ENCODE measurements around the gene AP1S3. TPM values are rescaled to one million over a fixed set of nuclear protein-coding genes. Genes with fewer than 3 reads are reported as not detected.

AP1S3 gene
- polyA plus RNA-seq, 2 of the 4 experiments (the other 2 are of a cell fraction): 42.9 to 57.0 TPM

- Histone ChIP-seq H3K4me2 (peak overlapping the region; percentile 53), H3K4me1 (peaks cover 60% of the 10 kb centered on the region), H3K4me3 (no peak overlapping the region), H3K27ac (peak overlapping the region; percentile 71 to 91), H3K9me3 (no peaks in the 10 kb centered on the region)
- ATAC-seq: peak; percentile 54 to 58; a peak in 4 of 6 replicates
- TF ChIP-seq POLR2A (IDR thresholded peaks at IDR 0.05; ENCODE audit: low read length) (no peak), NPAS2 (CRISPR knock-in tag; IDR thresholded peaks at IDR 0.05; ENCODE audit: borderline replicate concordance) (no peak), EHMT2 (IDR thresholded peaks at IDR 0.05; ENCODE audit: low read depth) (no peak), MAZ (IDR thresholded peaks at IDR 0.05; ENCODE audit: borderline replicate concordance, low read depth, low read length) (no peak), TP53 (CRISPR knock-in tag; IDR thresholded peaks at IDR 0.05) (no peak), RAD21 (conservative IDR thresholded peaks at IDR 0.05 in 1 of 2, IDR thresholded peaks at IDR 0.05 in 1 of 2) (no peak), ESRRA (IDR thresholded peaks at IDR 0.05; ENCODE audit: borderline replicate concordance, low read length) (no peak), TFCP2L1 (CRISPR knock-in tag; IDR thresholded peaks at IDR 0.05) (no peak), MAX (IDR thresholded peaks at IDR 0.05) (no peak), CBX8 (IDR thresholded peaks at IDR 0.05) (no peak), JUN (IDR thresholded peaks at IDR 0.05) (no peak), CBX2 (IDR thresholded peaks at IDR 0.05; ENCODE audit: borderline replicate concordance, low read depth) (no peak), USF2 (IDR thresholded peaks at IDR 0.05) (no peak)
- FAIRE-seq: no peak
- CTCF ChIA-PET: interaction anchor here (0.6 kb wide), 1 partner anchor 637 kb away, joined by 3 read pairs; no protein-coding TSS in a partner anchor
- DNase-seq (ENCODE audit: low read depth in 1 of 2, low spot score in 1 of 2): peak in 1 of 2 experiments; percentile 35
- WGBS (ENCODE audit: missing lambda C conversion rate): 55% methylated on average over 5 of the region's 5 CpGs
- POLR2A ChIA-PET: no interaction called here
These were observed 18.0 kb upstream of the AP1S3 start for GRCh38 chr2:223855426-223855825.

GRCh38 chr2:223854741-223855140 is 17.4 kb upstream of the AP1S3 start:
- Histone ChIP-seq H3K4me3 (no peak overlapping the region), H3K4me1 (peaks cover 53% of the 10 kb centered on the region), H3K27ac (peak overlapping the region; percentile 71 to 91), H3K9me3 (peaks cover 5% of the 10 kb centered on the region; the same call in 1 of the 3 replicates), H3K4me2 (0 out of 3 replicates have a peak overlapping the region, but pooled peaks have one; percentile 53)
- DNase-seq (ENCODE audit: low read depth in 1 of 2, low spot score in 1 of 2) (no peak), ATAC-seq (no peak), FAIRE-seq (no peak)
- ChIA-PET POLR2A (no interaction called here), CTCF (no interaction called here)
- WGBS (ENCODE audit: missing lambda C conversion rate): 92% methylated on average over 2 of the region's 2 CpGs
- TF ChIP-seq EP300 (IDR thresholded peaks at IDR 0.05): no peak
- TF ChIP-seq USF2 (IDR thresholded peaks at IDR 0.05): no peak
- TF ChIP-seq ATOH8 (CRISPR knock-in tag; IDR thresholded peaks at IDR 0.05; ENCODE audit: low read depth): no peak
- TF ChIP-seq E2F6 (IDR thresholded peaks at IDR 0.05; ENCODE audit: borderline replicate concordance, low read depth): no peak
- no peak for TF ChIP-seq GATA3 (IDR thresholded peaks at IDR 0.05; ENCODE audit: borderline replicate concordance)
- no peak for TF ChIP-seq TP53 (CRISPR knock-in tag; IDR thresholded peaks at IDR 0.05)
- no peak for TF ChIP-seq PBX3 (IDR thresholded peaks at IDR 0.05)
- no peak for TF ChIP-seq NR3C1 (IDR thresholded peaks at IDR 0.05)
- no peak for TF ChIP-seq EHMT2 (IDR thresholded peaks at IDR 0.05; ENCODE audit: low read depth)
- TF ChIP-seq HMGXB4 (CRISPR knock-in tag; IDR thresholded peaks at IDR 0.05; ENCODE audit: borderline replicate concordance): no peak
- TF ChIP-seq JUNB (IDR thresholded peaks at IDR 0.05): no peak
- TF ChIP-seq POLR2A (IDR thresholded peaks at IDR 0.05; ENCODE audit: low read length): no peak
- no peak for TF ChIP-seq RNF2 (IDR thresholded peaks at IDR 0.05; ENCODE audit: borderline replicate concordance, low read depth)
- TF ChIP-seq RAD21 (conservative IDR thresholded peaks at IDR 0.05 in 1 of 2, IDR thresholded peaks at IDR 0.05 in 1 of 2): no peak
